COLO668 (cell line): ENCODE measurements around the gene BRK1.
"Not testable (repeated sequence)": the region's sequence is repeated elsewhere in the genome, so short reads cannot be mapped to it uniquely, and the experiment has no call there.

Experiments used
- DNase-seq: peaks from one replicate; lab custom pipeline; 2025; ENCODE audit not compliant: unreplicated experiment; lab: John Stamatoyannopoulos, UW

BRK1 gene

GRCh38 chr3:10115326-10116137 lies at the start of gene BRK1:
Gene BRK1 (plus strand): TSS chr3:10115675. CDS start chr3:10115702, 27 bp downstream.
- DNase-seq, result peak; percentile 93

GRCh38 chr3:10070077-10070476 lies 45.4 kb upstream of the BRK1 start:
- DNase-seq, result not testable (repeated sequence)

- no peak for DNase-seq
These were observed 40.8 kb upstream of the BRK1 start for GRCh38 chr3:10074666-10075065.

GRCh38 chr3:10081871-10082270 lies 33.6 kb upstream of the BRK1 start:
- DNase-seq, result no peak

GRCh38 chr3:10085738-10086137 lies 29.7 kb upstream of the BRK1 start:
- no peak for DNase-seq

GRCh38 chr3:10088256-10088655 lies 27.2 kb upstream of the BRK1 start:
- DNase-seq, result no peak

GRCh38 chr3:10090179-10090578 lies 25.3 kb upstream of the BRK1 start:
- no peak for DNase-seq

- DNase-seq, result not testable (repeated sequence)
These were observed 24.7 kb upstream of the BRK1 start for GRCh38 chr3:10090774-10091173.

GRCh38 chr3:10091387-10091786 lies 24.1 kb upstream of the BRK1 start:
- not testable (repeated sequence) for DNase-seq

GRCh38 chr3:10093678-10094077 lies 21.8 kb upstream of the BRK1 start:
- no peak for DNase-seq

- DNase-seq, result no peak
These were observed 16.4 kb upstream of the BRK1 start for GRCh38 chr3:10099041-10099440.

GRCh38 chr3:10106919-10107318 lies 8.6 kb upstream of the BRK1 start:
- no peak for DNase-seq

GRCh38 chr3:10108091-10108490 lies 7.4 kb upstream of the BRK1 start, which contains the start of gene FANCD2OS:
Gene FANCD2OS (minus strand): TSS chr3:10108255. CDS start chr3:10104774, 3,481 bp downstream.
- no peak for DNase-seq

GRCh38 chr3:10116138-10116460 lies 624 bp downstream of the BRK1 start:
- peak; percentile 26 for DNase-seq

- DNase-seq, result no peak
These were observed 1.5 kb downstream of the BRK1 start for GRCh38 chr3:10116928-10117327.

- no peak for DNase-seq
These were observed 3.9 kb downstream of the BRK1 start for GRCh38 chr3:10119376-10119775.

- DNase-seq, result no peak
These were observed 5.6 kb downstream of the BRK1 start for GRCh38 chr3:10121064-10121463.

GRCh38 chr3:10122724-10123123 lies 7.2 kb downstream of the BRK1 start:
- no peak for DNase-seq

GRCh38 chr3:10135872-10136271 lies 20.4 kb downstream of the BRK1 start:
- not testable (repeated sequence) for DNase-seq

GRCh38 chr3:10136426-10137005 lies 21.0 kb downstream of the BRK1 start:
- DNase-seq, result no peak

- no peak for DNase-seq
These were observed 21.7 kb downstream of the BRK1 start for GRCh38 chr3:10137178-10137577.

- no peak for DNase-seq
These were observed 25.6 kb downstream of the BRK1 start for GRCh38 chr3:10140996-10141546.
